ENCODE results near the gene SPDYE2B.
A peak's percentile ranks its signal among the peaks of the same experiment; 100 is the strongest.
"Not testable (repeated sequence)": the region's sequence is repeated elsewhere in the genome, so short reads cannot be mapped to it uniquely, and the experiment has no call there.

The SPDYE2B gene
- long read RNA-seq, donor 1: 0 reads
- long read RNA-seq, donor 2: 0 reads
- long read RNA-seq, donor 3: 0 reads
- long read RNA-seq, donor 4: 0 reads
- long read RNA-seq, donor 5: 0 reads
- long read RNA-seq, donor 6: 0 reads
- long read RNA-seq, donor 7: 0 reads
- long read RNA-seq, donor 8: 0 reads

GRCh38 chr7:102649924-102650323, at the start of gene SPDYE2B:
SPDYE2B (plus strand) TSS chr7:102650319; CDS start chr7:102652349, 2,030 bp downstream.
- not testable (repeated sequence) for DNase-seq

- DNase-seq: not testable (repeated sequence)
Observed at GRCh38 chr7:102602317-102602716, 47.8 kb upstream of the SPDYE2B start.

- not testable (repeated sequence) for DNase-seq
Observed at GRCh38 chr7:102604431-102605145, 45.5 kb upstream of the SPDYE2B start.

- not testable (repeated sequence) for DNase-seq
Observed at GRCh38 chr7:102606848-102607247, 43.3 kb upstream of the SPDYE2B start.

GRCh38 chr7:102609734-102610133, 40.4 kb upstream of the SPDYE2B start:
- not testable (repeated sequence) for DNase-seq

- DNase-seq: not testable (repeated sequence)
Observed at GRCh38 chr7:102610441-102610840, 39.7 kb upstream of the SPDYE2B start.

GRCh38 chr7:102611013-102611674, 39.0 kb upstream of the SPDYE2B start:
- DNase-seq: not testable (repeated sequence)

GRCh38 chr7:102611675-102612325, 38.3 kb upstream of the SPDYE2B start:
- peak; percentile 41 for DNase-seq

- DNase-seq: not testable (repeated sequence)
Observed at GRCh38 chr7:102613575-102614345, 36.4 kb upstream of the SPDYE2B start.

- DNase-seq: not testable (repeated sequence)
Observed at GRCh38 chr7:102614346-102614697, 35.8 kb upstream of the SPDYE2B start.

- DNase-seq: not testable (repeated sequence)
Observed at GRCh38 chr7:102614873-102615272, 35.2 kb upstream of the SPDYE2B start.

GRCh38 chr7:102615930-102616329, 34.2 kb upstream of the SPDYE2B start:
- DNase-seq: not testable (repeated sequence)

- not testable (repeated sequence) for DNase-seq
Observed at GRCh38 chr7:102616507-102617125, 33.5 kb upstream of the SPDYE2B start, which contains the start of gene RASA4. RASA4 (minus strand) TSS chr7:102616756; CDS start chr7:102616689, 67 bp downstream.

- DNase-seq: not testable (repeated sequence)
Observed at GRCh38 chr7:102618122-102618521, 32.0 kb upstream of the SPDYE2B start.

- not testable (repeated sequence) for DNase-seq
Observed at GRCh38 chr7:102627271-102627904, 22.7 kb upstream of the SPDYE2B start.

GRCh38 chr7:102630622-102631021, 19.5 kb upstream of the SPDYE2B start:
- not testable (repeated sequence) for DNase-seq

GRCh38 chr7:102634299-102634698, 15.8 kb upstream of the SPDYE2B start:
- DNase-seq: not testable (repeated sequence)

GRCh38 chr7:102635354-102635753, 14.8 kb upstream of the SPDYE2B start:
- DNase-seq: not testable (repeated sequence)

GRCh38 chr7:102636956-102637355, 13.2 kb upstream of the SPDYE2B start:
- DNase-seq: not testable (repeated sequence)

GRCh38 chr7:102638848-102639247, 11.3 kb upstream of the SPDYE2B start:
- not testable (repeated sequence) for DNase-seq

GRCh38 chr7:102642691-102643090, 7.4 kb upstream of the SPDYE2B start, which contains the start of gene UPK3BL1:
UPK3BL1 (minus strand) TSS chr7:102642791; CDS start chr7:102642741, 50 bp downstream.
- DNase-seq: not testable (repeated sequence)

Measured in right kidney (tissue), 9 donors.